GM18502 (cell line): ENCODE measurements around the gene SDC4.
A peak's percentile ranks its signal among the peaks of the same experiment; 100 is the strongest.

Experiments used
- ATAC-seq: cut with Tn5 transposase; IDR thresholded peaks from one replicate; pipeline ENCODE4 v1.9.1; 2021; ENCODE audit warnings: mild to moderate bottlenecking; ENCODE audit not compliant: unreplicated experiment, poor library complexity

SDC4 gene

GRCh38 chr20:45322952-45323383 lies 25.3 kb downstream of the SDC4 start:
- ATAC-seq, result no peak

GRCh38 chr20:45320948-45321595 lies 27.2 kb downstream of the SDC4 start:
- ATAC-seq, result peak; percentile 54

- ATAC-seq, result no peak
These were observed 29.3 kb downstream of the SDC4 start for GRCh38 chr20:45318948-45319347.

- ATAC-seq, result no peak
These were observed 29.8 kb downstream of the SDC4 start for GRCh38 chr20:45318386-45318939.

GRCh38 chr20:45317826-45318225 lies 30.4 kb downstream of the SDC4 start:
- no peak for ATAC-seq

GRCh38 chr20:45316150-45317080 lies 31.8 kb downstream of the SDC4 start:
- no peak for ATAC-seq

GRCh38 chr20:45315672-45316071 lies 32.6 kb downstream of the SDC4 start:
- ATAC-seq, result no peak

- ATAC-seq, result no peak
These were observed 34.3 kb downstream of the SDC4 start for GRCh38 chr20:45313943-45314342.

GRCh38 chr20:45313065-45313695 lies 35.0 kb downstream of the SDC4 start:
- ATAC-seq, result no peak

GRCh38 chr20:45312241-45312640 lies 36.0 kb downstream of the SDC4 start:
- no peak for ATAC-seq

GRCh38 chr20:45311589-45312211 lies 36.5 kb downstream of the SDC4 start:
- ATAC-seq, result no peak

- ATAC-seq, result no peak
These were observed 39.1 kb downstream of the SDC4 start for GRCh38 chr20:45309075-45309474.

- ATAC-seq, result no peak
These were observed 40.0 kb downstream of the SDC4 start, which contains the start of gene MATN4 for GRCh38 chr20:45308117-45308778. TSS of gene MATN4 (minus strand) at chr20:45308299. CDS start at chr20:45305582, 2,717 bp downstream.

- ATAC-seq, result no peak
These were observed 41.1 kb downstream of the SDC4 start for GRCh38 chr20:45307076-45307640.

GRCh38 chr20:45306431-45306982 lies 41.7 kb downstream of the SDC4 start, which contains the start of gene RBPJL:
TSS of gene RBPJL (plus strand) at chr20:45306840. CDS start at chr20:45306923, 83 bp downstream.
- ATAC-seq, result no peak

GRCh38 chr20:45305262-45305661 lies 43.0 kb downstream of the SDC4 start:
- ATAC-seq, result no peak

GRCh38 chr20:45304464-45304999 lies 43.7 kb downstream of the SDC4 start:
- ATAC-seq, result no peak

GRCh38 chr20:45303586-45304463 lies 44.4 kb downstream of the SDC4 start:
- no peak for ATAC-seq
